HL-60 (cell line): ENCODE data around the gene LRCOL1.

Source experiments
- DNase-seq, 2 experiments: peaks; one replicate each; pipeline ENCODE4 v3.0.0-alpha.2; 2010 to 2020; ENCODE audit warnings: low read depth in 1 of 2, low spot score in 1 of 2
- H3K27ac ChIP-seq: fragments of 250-450 bp; sonication (Bioruptor Pico); replicated peaks from 2 replicates; pipeline ENCODE4 v1.5.1; 2020; ENCODE audit warnings: mild to moderate bottlenecking, moderate library complexity
- H3K27me3 ChIP-seq: fragments of 250-450 bp; sonication (Bioruptor Pico); 2 replicates; pipeline ENCODE4 v1.5.1; 2021; ENCODE audit warnings: mild to moderate bottlenecking, moderate library complexity; ENCODE audit not compliant: insufficient read depth, poor library complexity, severe bottlenecking
- H3K4me3 ChIP-seq: replicated peaks from 2 replicates; pipeline ENCODE4 v1.5.1; 2011; ENCODE audit warnings: mild to moderate bottlenecking, control low read depth, low read length; ENCODE audit not compliant: insufficient read depth
- GABPA ChIP-seq: IDR thresholded peaks from 2 replicates; pipeline ENCODE4 v1.6.1; 2012; ENCODE audit warnings: low read depth
- POLR2AphosphoS5 ChIP-seq: IDR thresholded peaks from 2 replicates; pipeline ENCODE4 v1.6.1; 2012; ENCODE audit warnings: low read depth
- SPI1 ChIP-seq: IDR thresholded peaks from 2 replicates; pipeline ENCODE4 v1.6.1; 2012; ENCODE audit warnings: low read depth, mild to moderate bottlenecking, borderline replicate concordance
- TF ChIP-seq, protein P1 (sequence below): IDR thresholded peaks from one replicate; pipeline ENCODE4 v1.5.1; 2011; ENCODE audit warnings: low read length, control low read depth, inconsistent platforms; ENCODE audit not compliant: insufficient read depth
- TF ChIP-seq, protein P2 (sequence below): IDR thresholded peaks from 2 replicates; pipeline ENCODE4 v1.6.1; 2012; ENCODE audit warnings: low read depth; ENCODE audit not compliant: insufficient replicate concordance

LRCOL1 gene

DNA sequence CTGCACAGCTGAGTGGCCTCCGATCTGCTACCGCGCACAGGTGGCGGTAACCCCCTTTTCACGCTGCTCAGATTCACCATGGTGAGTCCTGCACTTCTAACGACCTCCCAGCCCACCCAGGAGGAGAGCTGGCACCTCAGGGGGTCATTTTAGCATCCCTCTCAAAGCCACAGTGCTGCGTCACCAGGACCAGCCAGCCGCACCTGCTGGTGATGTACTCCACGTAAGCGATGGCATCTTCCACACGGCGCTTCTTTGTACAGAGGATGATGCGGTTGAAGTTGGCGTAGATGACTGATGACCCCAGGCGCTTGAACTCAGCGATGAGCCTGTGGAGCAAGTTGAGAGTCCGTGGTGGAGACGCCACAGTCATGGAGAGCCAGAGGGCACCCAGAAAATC is 27.4 kb upstream of the LRCOL1 start:
- DNase-seq: no peak
- TF ChIP-seq POLR2AphosphoS5: no peak
- no peak for TF ChIP-seq SPI1
- TF ChIP-seq, protein P1, sequence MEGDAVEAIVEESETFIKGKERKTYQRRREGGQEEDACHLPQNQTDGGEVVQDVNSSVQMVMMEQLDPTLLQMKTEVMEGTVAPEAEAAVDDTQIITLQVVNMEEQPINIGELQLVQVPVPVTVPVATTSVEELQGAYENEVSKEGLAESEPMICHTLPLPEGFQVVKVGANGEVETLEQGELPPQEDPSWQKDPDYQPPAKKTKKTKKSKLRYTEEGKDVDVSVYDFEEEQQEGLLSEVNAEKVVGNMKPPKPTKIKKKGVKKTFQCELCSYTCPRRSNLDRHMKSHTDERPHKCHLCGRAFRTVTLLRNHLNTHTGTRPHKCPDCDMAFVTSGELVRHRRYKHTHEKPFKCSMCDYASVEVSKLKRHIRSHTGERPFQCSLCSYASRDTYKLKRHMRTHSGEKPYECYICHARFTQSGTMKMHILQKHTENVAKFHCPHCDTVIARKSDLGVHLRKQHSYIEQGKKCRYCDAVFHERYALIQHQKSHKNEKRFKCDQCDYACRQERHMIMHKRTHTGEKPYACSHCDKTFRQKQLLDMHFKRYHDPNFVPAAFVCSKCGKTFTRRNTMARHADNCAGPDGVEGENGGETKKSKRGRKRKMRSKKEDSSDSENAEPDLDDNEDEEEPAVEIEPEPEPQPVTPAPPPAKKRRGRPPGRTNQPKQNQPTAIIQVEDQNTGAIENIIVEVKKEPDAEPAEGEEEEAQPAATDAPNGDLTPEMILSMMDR: no peak
- TF ChIP-seq, protein P2, sequence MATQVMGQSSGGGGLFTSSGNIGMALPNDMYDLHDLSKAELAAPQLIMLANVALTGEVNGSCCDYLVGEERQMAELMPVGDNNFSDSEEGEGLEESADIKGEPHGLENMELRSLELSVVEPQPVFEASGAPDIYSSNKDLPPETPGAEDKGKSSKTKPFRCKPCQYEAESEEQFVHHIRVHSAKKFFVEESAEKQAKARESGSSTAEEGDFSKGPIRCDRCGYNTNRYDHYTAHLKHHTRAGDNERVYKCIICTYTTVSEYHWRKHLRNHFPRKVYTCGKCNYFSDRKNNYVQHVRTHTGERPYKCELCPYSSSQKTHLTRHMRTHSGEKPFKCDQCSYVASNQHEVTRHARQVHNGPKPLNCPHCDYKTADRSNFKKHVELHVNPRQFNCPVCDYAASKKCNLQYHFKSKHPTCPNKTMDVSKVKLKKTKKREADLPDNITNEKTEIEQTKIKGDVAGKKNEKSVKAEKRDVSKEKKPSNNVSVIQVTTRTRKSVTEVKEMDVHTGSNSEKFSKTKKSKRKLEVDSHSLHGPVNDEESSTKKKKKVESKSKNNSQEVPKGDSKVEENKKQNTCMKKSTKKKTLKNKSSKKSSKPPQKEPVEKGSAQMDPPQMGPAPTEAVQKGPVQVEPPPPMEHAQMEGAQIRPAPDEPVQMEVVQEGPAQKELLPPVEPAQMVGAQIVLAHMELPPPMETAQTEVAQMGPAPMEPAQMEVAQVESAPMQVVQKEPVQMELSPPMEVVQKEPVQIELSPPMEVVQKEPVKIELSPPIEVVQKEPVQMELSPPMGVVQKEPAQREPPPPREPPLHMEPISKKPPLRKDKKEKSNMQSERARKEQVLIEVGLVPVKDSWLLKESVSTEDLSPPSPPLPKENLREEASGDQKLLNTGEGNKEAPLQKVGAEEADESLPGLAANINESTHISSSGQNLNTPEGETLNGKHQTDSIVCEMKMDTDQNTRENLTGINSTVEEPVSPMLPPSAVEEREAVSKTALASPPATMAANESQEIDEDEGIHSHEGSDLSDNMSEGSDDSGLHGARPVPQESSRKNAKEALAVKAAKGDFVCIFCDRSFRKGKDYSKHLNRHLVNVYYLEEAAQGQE: no peak
- TF ChIP-seq GABPA: no peak
- no peak overlapping the region for H3K27ac ChIP-seq

DNA sequence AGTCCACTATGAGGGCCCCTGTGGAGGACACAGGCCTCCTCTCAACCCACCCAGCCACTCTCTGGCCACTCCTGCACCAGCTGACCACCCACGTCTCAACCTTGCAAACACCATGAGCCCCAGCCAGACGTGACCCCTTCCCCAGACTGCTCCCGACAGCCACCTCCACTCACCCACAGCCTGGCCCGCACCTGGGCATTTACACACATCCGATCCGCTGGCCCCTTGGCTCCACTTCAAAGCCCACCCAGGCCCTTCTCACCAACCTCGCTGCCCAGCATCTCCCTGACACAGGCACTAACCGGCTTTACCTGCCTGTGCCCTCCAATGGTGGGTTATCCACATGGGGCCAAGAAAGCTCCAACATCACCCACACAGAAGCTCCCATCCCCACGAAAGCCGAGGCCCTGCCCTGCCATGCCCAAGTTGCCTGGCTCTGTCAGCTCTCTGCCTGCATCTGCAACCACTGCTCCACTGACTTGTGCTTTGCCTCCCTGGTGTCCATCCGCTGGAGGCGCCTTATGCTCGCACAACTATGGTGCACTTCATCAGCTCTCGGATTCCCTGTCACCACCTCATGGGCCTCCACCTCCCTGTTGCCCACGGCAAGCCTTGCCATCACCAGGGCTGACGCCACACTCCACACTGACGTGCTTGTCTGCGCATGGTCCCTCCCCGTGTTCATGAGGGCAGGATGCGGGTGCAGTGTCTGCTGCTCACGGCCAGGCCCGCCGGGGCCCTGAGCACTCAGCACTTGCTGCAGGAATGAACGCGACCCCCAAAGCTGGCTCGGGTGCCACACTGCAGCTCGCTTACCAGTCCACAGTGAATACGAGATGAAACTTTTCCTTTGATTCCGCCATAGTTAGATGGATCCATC is 24.9 kb upstream of the LRCOL1 start:
- H3K4me3 ChIP-seq: no peak overlapping the region
- no peak for DNase-seq
- no peaks in the 10 kb centered on the region for H3K27me3 ChIP-seq
- no peak overlapping the region for H3K27ac ChIP-seq
- TF ChIP-seq, protein P1: no peak
- TF ChIP-seq SPI1 (no peak), GABPA (no peak), POLR2AphosphoS5 (no peak)
- TF ChIP-seq, protein P2: no peak

More for the DNA sequence above, 27.4 kb upstream of the LRCOL1 start:
- Histone ChIP-seq H3K4me3 (no peak overlapping the region), H3K27me3 (no peaks in the 10 kb centered on the region)

DNA sequence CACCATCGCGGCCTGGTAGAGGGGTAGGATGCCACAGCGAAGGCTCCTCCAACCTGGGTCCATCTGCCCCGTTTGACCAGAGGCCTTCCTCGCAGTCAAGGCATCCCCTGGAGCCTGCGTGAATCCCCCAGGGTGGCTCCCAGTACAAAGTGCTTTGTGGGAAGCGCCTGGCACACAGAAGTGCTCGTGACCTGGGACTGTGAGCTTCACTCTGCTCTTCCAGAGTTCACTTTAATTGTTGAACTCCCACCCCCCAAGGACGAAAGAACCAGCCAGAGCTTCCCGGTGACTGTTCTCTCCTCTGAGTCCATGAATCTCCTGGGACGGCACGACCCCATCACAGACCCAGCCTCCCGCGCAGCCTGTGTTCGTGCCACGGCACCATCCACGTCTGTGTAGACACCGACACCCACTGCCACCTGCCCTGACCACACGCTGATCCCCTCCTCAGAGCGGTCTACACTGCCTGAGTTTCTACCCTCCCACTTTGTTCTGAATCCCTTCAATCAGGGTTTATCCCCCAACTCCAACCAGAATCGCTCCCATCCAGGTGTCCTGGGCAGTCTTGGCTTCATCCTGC is 24.1 kb upstream of the LRCOL1 start:
- DNase-seq: no peak
- Histone ChIP-seq H3K27ac (no peak overlapping the region), H3K27me3 (no peaks in the 10 kb centered on the region), H3K4me3 (no peak overlapping the region)
- TF ChIP-seq POLR2AphosphoS5: no peak
- no peak for TF ChIP-seq GABPA
- no peak for TF ChIP-seq SPI1
- TF ChIP-seq, protein P1: no peak
- TF ChIP-seq, protein P2: no peak
